DOHH2 (cell line): ENCODE data around the gene MAP4K2.

Source experiments
- H3F3A ChIP-seq: fragments of 200-600 bp; sonication (generic), shearing (Covaris generic); 2 replicates; pipeline ENCODE4 v1.6.0; 2016; ENCODE audit warnings: antibody characterized with exemption, mild to moderate bottlenecking; ENCODE audit not compliant: control insufficient read depth, insufficient read depth
- H3K27ac ChIP-seq: fragments of 200-600 bp; sonication (generic); 2 replicates; pipeline ENCODE4 v1.5.1; 2014; ENCODE audit warnings: low read depth, mild to moderate bottlenecking, low read length, moderate library complexity
- H3K27me3 ChIP-seq: fragments of 200-600 bp; sonication (generic); 2 replicates; pipeline ENCODE4 v1.6.1; 2014; ENCODE audit warnings: mild to moderate bottlenecking, low read length, mixed read lengths; ENCODE audit not compliant: control insufficient read depth
- H3K36me3 ChIP-seq: fragments of 200-600 bp; sonication (generic); 2 replicates; pipeline ENCODE4 v1.6.1; 2014; ENCODE audit warnings: mild to moderate bottlenecking, low read length, moderate library complexity, mixed read lengths; ENCODE audit not compliant: control insufficient read depth
- H3K4me1 ChIP-seq: fragments of 200-600 bp; sonication (generic); 2 replicates; pipeline ENCODE4 v1.6.1; 2014; ENCODE audit warnings: mild to moderate bottlenecking, low read length, mixed read lengths; ENCODE audit not compliant: control insufficient read depth
- H3K4me2 ChIP-seq: fragments of 200-600 bp; sonication (generic); 2 replicates; pipeline ENCODE4 v1.6.0; 2014; ENCODE audit warnings: mild to moderate bottlenecking, low read length, moderate library complexity
- H3K4me3 ChIP-seq: fragments of 200-600 bp; sonication (generic); 2 replicates; pipeline ENCODE4 v1.5.1; 2014; ENCODE audit warnings: mild to moderate bottlenecking, low read length, mixed read lengths
- H3K79me2 ChIP-seq: fragments of 200-600 bp; sonication (generic); 2 replicates; pipeline ENCODE4 v1.6.1; 2014; ENCODE audit warnings: mild to moderate bottlenecking, low read length, mixed read lengths; ENCODE audit not compliant: control insufficient read depth
- H3K9me2 ChIP-seq: fragments of 200-600 bp; sonication (generic); replicated peaks from 2 replicates; pipeline ENCODE4 v1.6.1; 2014; ENCODE audit warnings: mild to moderate bottlenecking, low read length, mixed read lengths; ENCODE audit not compliant: control insufficient read depth
- H3K9me3 ChIP-seq: fragments of 200-600 bp; sonication (generic); 2 replicates; pipeline ENCODE4 v1.6.1; 2014; ENCODE audit warnings: antibody characterized with exemption, low read length, mixed read lengths; ENCODE audit not compliant: control insufficient read depth, insufficient read depth
- H4K20me1 ChIP-seq: fragments of 200-600 bp; sonication (generic); 2 replicates; pipeline ENCODE4 v1.6.0; 2014; ENCODE audit warnings: low read depth, mild to moderate bottlenecking, antibody characterized with exemption, low read length, moderate library complexity; ENCODE audit not compliant: control insufficient read depth, insufficient read depth
- EZH2phosphoT487 ChIP-seq: fragments of 200-600 bp; sonication (generic); IDR thresholded peaks from 2 replicates; pipeline ENCODE4 v1.6.1; 2017; ENCODE audit warnings: borderline replicate concordance, mild to moderate bottlenecking, antibody characterized with exemption, low read length, moderate library complexity, mixed read lengths
- TF ChIP-seq, protein P1 (sequence below): fragments of 200-600 bp; sonication (generic); IDR thresholded peaks from one replicate; pipeline ENCODE4 v1.5.1; 2014; ENCODE audit warnings: antibody characterized with exemption, mild to moderate bottlenecking, low read depth, low read length; ENCODE audit not compliant: poor library complexity, severe bottlenecking

Gene MAP4K2

DNA sequence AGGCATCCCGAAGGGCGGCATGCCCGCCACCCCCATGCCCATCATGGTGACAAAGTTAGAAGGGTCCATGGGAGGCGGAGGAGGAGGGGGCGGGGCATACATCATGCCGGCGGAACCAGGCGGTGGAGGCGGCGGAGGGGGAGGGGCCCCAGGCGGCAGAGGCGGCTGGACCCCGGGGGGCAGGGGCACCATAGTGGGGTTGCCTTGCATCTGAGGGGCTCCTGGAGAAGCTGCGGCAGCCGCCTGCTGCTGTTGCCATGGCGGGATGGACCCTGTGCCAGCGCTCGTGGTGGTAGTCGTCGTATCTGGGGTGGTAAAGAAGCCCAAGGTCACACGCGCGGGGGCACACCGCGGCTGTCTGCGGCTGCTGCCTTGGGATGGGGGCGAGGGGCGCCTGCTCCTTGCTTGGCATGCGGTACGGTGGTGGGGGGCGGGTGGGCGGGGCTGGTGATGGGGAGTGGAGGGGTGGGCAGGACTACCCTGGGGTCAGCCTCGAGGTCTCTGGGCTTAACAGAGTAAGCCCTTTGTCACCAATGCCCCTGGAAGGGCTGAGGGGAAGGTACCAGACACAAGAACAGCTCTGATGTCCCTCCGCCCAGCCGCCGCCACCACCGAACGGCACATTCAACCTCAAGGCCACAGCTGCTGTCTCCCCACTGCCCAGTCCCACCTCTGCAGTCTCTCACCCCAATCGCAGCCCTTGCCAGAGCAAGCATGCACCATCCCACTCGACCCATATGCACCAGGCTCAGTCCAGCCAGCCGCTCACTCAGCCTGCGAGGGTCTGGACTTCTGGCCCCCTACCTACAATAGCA lies 37.0 kb downstream of the MAP4K2 start:
- Histone ChIP-seq H3K9me2 (no peaks in the 10 kb centered on the region), H3K27me3 (no peaks in the 10 kb centered on the region), H3K9me3 (no peaks in the 10 kb centered on the region), H4K20me1 (peaks cover 52% of the 10 kb centered on the region), H3K27ac (no peak overlapping the region), H3F3A (peaks cover 75% of the 10 kb centered on the region), H3K36me3 (peaks cover 93% of the 10 kb centered on the region), H3K4me3 (no peak overlapping the region), H3K4me2 (no peak overlapping the region), H3K4me1 (peaks cover 75% of the 10 kb centered on the region), H3K79me2 (peaks cover 47% of the 10 kb centered on the region)
- TF ChIP-seq EZH2phosphoT487 = no peak
- TF ChIP-seq, protein P1, sequence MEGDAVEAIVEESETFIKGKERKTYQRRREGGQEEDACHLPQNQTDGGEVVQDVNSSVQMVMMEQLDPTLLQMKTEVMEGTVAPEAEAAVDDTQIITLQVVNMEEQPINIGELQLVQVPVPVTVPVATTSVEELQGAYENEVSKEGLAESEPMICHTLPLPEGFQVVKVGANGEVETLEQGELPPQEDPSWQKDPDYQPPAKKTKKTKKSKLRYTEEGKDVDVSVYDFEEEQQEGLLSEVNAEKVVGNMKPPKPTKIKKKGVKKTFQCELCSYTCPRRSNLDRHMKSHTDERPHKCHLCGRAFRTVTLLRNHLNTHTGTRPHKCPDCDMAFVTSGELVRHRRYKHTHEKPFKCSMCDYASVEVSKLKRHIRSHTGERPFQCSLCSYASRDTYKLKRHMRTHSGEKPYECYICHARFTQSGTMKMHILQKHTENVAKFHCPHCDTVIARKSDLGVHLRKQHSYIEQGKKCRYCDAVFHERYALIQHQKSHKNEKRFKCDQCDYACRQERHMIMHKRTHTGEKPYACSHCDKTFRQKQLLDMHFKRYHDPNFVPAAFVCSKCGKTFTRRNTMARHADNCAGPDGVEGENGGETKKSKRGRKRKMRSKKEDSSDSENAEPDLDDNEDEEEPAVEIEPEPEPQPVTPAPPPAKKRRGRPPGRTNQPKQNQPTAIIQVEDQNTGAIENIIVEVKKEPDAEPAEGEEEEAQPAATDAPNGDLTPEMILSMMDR = no peak

DNA sequence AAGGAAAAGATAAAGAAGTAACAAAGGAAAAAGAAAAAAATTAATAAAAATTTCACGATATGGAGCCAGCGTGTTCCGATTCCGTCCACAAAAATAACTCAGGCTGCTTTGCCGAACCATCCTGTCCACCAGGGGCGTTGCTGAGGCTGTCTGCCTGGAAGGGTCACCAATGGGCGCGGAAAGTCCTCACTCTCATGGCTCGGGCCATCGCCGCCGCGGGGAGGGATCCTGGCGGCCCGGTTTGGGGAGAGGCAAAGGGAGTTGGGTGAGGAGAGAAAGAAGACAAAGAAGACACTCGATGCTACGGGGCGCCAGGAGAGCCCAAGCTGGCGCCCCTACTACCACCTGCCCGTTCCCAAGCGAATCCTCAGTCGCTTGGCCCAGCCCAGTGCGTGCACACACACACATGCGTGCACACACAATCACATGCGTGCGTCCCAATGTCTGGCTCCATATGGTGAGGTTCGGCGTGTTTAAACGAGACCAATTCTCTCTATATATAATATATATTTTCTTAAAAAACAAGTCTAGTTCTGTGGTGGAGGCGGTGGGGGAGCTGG lies 37.6 kb downstream of the MAP4K2 start:
- Histone ChIP-seq H3K36me3 (peaks cover 86% of the 10 kb centered on the region), H3K27ac (no peak overlapping the region), H3F3A (peaks cover 75% of the 10 kb centered on the region), H4K20me1 (peaks cover 46% of the 10 kb centered on the region), H3K4me2 (no peak overlapping the region), H3K9me2 (no peaks in the 10 kb centered on the region), H3K27me3 (no peaks in the 10 kb centered on the region), H3K9me3 (no peaks in the 10 kb centered on the region), H3K4me3 (no peak overlapping the region), H3K79me2 (peaks cover 40% of the 10 kb centered on the region), H3K4me1 (peaks cover 76% of the 10 kb centered on the region)
- TF ChIP-seq EZH2phosphoT487 = no peak
- TF ChIP-seq, protein P1 = no peak

DNA sequence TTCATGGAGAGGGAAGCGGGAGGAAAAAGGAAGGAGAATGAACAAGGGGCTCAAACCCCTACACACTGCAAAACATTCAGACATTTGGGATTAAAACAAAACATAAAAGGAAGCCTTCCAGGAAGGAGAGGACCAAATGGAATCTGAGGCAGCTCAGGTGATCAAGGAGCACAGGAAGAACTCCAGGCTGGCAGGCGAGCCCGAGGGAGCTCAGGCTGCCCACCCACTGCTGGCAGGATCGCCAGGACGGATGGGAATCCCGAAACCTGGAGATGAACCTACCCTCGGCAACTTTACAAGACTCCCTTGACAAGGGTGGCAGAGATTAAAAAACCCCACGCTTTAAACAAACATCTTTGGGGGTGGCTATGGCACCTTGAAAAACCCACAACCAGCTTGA lies 38.3 kb downstream of the MAP4K2 start:
- H3K4me1 ChIP-seq = peaks cover 83% of the 10 kb centered on the region
- H3F3A ChIP-seq = peaks cover 72% of the 10 kb centered on the region
- TF ChIP-seq, protein P1 = no peak
- no peak for TF ChIP-seq EZH2phosphoT487
- H4K20me1 ChIP-seq = peaks cover 42% of the 10 kb centered on the region
- peaks cover 80% of the 10 kb centered on the region for H3K36me3 ChIP-seq
- no peaks in the 10 kb centered on the region for H3K9me3 ChIP-seq
- H3K79me2 ChIP-seq = peaks cover 34% of the 10 kb centered on the region
- no peaks in the 10 kb centered on the region for H3K9me2 ChIP-seq
- peak overlapping the region; percentile 45; the same call in 1 of the 2 replicates for H3K27ac ChIP-seq
- no peak overlapping the region for H3K4me3 ChIP-seq
- 0 out of 2 replicates have a peak overlapping the region, but pooled peaks have one; percentile 0 for H3K4me2 ChIP-seq
- H3K27me3 ChIP-seq = no peaks in the 10 kb centered on the region
